HG03354 (cell line): ENCODE data around the gene CPB2.

Experiments used
- ATAC-seq: cut with Tn5 transposase; IDR thresholded peaks from one replicate; pipeline ENCODE4 v1.9.1; 2021; ENCODE audit warnings: mild to moderate bottlenecking; ENCODE audit not compliant: unreplicated experiment, poor library complexity, severe bottlenecking

The CPB2 gene

GRCh38 chr13:46129124-46129523, 24.3 kb upstream of the CPB2 start:
- no peak for ATAC-seq

DNA sequence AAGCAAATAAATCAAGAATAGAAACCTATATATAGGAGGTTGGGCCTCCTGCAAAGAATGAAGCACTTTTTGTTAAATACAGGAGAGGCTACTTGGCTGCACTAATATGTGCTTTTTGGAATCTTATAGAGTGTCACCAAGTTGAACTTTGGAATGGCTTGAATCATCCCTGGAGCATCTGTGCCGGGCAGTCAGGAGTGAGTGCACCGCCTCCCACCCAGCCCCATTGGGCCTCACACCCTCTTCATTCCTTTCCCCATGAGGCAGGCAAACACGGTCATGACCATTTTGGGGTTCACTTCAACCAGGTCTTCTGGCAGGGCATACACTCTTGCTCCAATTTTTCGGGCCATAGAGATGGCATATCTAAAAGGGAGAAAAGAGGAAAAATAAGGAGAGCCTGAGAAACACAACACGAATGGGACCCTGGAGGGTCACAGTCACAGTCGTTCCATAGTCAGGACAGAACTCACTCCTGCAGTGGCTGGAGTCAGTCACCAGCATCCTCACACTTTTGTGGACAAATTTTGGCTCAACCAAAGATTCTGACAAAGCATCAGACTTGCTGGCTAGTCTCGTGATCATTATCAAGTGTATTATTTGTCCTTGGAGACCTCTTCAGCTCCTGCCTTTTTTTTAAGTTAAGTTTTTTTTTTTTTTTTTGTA, 22.7 kb upstream of the CPB2 start:
- no peak for ATAC-seq

GRCh38 chr13:46126552-46127357, 21.9 kb upstream of the CPB2 start:
- peak; percentile 73 for ATAC-seq

GRCh38 chr13:46126056-46126455, 21.2 kb upstream of the CPB2 start:
- ATAC-seq, result no peak

DNA sequence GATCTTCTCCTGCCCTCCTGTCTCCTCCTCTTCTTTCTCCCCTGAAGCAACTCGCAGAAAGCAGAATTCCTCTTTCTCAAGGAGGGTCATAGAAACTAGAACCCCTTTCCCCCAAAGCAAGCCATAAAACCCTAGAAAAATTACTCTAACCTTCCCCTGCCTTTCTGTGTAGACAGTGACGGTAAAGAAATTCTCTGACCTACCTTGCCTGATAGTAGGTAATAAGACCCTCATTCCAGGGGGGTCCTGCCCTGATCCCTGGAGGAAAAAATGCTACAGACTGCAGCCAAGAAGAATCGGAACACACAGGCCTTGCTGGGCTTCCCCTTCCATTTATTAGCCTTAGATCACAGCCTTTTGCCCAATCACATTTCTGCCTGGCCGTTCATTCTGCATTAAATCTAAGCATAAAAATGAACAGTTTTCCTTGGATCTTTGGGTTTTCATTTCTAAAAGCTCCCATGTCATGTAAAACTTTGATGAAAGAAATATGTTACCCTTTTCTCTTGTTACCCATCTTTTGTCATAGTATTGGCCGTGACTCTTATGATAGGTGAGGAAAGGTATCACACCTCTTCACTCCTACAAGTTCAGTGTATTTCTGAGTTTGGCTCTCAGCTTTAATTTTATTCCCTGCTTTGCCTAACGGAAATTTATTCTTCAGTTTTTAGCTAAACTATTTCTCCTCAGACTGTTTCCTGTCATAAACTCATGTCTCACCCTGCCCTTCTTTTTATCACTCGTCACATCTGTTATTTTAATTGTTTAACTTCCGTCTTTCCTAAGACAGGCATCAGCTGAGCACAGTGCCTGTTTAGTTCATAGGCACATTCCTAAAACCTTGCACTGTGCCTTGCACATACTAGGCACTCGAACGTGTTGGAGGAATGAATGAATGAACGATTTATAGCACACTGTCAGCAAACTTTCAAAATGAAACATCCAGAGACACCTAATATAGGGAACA, 20.4 kb upstream of the CPB2 start:
- ATAC-seq, result no peak

GRCh38 chr13:46124531-46124966, 19.7 kb upstream of the CPB2 start:
- no peak for ATAC-seq

DNA sequence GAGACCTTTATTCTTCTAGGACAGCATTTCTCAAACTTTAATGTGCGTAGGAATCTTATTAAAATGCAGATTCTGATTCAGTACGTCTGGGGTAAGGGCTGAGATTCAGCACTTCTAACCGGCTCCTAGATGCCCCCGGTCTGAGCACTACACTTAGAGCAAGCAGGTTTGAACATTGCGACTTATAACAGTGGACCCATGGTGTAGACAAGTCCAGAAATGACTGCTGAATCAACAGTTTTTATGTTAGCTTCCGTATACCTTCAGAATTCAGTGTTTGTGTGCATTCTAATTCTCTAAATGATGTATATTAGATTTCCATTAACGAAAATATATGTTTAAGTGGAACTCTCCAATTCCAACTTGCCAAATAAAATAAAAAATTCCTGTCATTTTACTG, 17.5 kb upstream of the CPB2 start:
- no peak for ATAC-seq

- no peak for ATAC-seq
Measured at GRCh38 chr13:46121597-46122163, 16.8 kb upstream of the CPB2 start.

- ATAC-seq, result no peak
Measured at GRCh38 chr13:46121033-46121432, 16.2 kb upstream of the CPB2 start.

GRCh38 chr13:46119883-46120614, 15.2 kb upstream of the CPB2 start:
- no peak for ATAC-seq

DNA sequence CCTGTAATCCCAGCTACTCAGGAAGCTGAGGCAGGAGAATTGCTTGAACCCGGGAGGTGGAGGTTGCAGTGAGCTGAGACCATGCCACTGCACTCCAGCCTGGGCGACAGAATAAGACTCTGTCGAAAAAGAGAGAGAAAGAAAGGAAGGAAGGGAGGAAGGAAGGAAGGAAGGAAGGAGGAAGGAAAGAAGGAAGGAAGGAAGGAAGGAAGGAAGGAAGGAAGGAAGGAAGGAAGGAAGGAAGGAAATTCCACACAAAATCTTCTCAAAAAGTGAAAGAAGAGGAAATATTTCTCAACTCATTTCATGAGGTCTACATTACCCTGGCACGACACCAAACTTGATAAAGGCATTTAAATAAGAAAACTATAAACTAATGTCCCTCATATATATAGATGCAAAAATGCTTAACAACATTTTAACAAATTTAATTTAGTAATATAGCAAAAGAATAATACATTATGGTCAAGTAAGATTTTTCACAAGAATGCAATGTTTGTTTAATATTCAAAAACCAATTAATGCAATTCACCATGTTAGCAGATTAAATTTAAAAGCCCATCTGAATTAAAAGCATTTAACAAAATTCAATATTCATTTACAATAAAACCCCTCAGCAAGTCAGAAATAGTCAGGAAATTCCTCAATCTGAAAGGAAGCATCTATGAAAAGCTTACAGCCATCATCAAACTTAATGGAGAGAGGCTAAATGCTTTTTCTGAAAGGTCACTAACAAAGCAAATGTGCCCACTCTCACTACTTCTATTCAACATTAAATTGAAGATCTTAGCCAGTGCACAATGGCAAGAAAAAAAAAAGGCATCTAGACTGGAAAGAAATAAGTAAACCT, 12.0 kb upstream of the CPB2 start:
- no peak for ATAC-seq

DNA sequence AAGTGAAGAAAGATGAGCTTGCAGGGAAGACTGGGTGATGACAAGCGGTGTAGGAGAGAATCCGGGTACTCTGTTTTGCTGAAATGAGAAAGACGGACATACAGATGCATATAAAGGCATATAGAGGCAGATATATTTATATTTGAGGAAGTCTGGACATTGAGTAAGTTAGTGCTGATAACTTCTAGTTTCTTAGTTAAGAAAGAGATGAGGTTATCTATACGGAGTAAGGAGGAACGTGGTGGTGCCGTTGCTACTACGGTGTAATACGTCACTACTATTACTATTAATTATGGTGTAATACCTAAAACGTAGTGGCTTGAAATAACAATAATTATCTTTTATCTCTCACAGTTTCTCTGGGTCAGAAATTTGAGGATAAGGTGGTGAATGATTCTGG, 9.8 kb upstream of the CPB2 start:
- ATAC-seq, result no peak

GRCh38 chr13:46113596-46113995, 8.8 kb upstream of the CPB2 start:
- no peak for ATAC-seq

DNA sequence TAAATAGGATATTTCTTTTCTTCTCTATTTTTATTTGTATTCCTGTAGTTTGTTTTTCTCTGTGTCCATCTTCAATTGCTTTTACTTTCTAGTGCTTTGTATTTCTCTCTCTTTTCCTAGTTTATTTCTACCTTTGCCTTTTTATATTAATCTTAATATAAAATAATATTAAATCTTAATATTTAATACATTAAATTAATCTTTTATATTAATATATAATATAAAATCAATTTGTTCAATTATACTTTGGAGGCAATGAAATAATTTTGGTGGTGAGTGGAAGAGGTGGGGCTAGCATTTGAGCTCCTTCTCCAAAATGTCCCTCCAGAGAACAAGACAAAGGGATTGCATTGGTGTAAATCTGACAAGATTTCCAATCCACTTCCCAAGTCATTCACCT, 6.3 kb upstream of the CPB2 start:
- ATAC-seq, result no peak

DNA sequence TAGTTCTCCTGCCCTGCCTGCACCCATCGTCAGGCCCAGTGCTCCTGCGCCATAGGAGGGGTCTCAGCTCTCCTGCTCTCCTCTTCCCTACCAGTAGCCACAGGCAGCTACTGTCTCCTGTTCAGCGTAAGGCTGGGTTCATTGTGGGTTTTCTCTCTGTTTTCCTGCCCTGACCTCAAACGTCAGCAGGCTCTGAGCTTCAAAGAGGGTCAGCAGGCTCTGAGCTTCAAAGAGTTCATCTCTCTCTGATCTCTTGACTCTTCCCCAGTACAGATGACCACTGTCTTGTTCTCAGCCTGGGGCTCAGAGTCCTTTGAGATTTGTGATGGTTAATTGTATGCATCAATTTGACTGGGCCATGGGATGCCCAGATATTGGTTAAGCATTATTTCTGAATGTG, 4.6 kb upstream of the CPB2 start:
- no peak for ATAC-seq

- ATAC-seq, result no peak
Measured at GRCh38 chr13:46106839-46107371, 2.1 kb upstream of the CPB2 start.

GRCh38 chr13:46103037-46103436, 1.8 kb downstream of the CPB2 start:
- ATAC-seq, result no peak

GRCh38 chr13:46102255-46102605, 2.6 kb downstream of the CPB2 start:
- no peak for ATAC-seq
